ENCODE data around the gene SCUBE1.

The SCUBE1 gene

GRCh38 chr22:43255299-43255698 lies 87.9 kb downstream of the SCUBE1 start:
- no peak for DNase-seq
- no peak for TF ChIP-seq CTCF (IDR thresholded peaks at IDR 0.05)
- Mint-ChIP-seq H3K4me1 (peaks cover 60% of the 10 kb centered on the region), H3K27me3 (ENCODE audit: low read depth, poor library complexity) (peaks cover 66% of the 10 kb centered on the region), H3K4me3 (no peak overlapping the region), H3K9me3 (no peaks in the 10 kb centered on the region), H3K36me3 (ENCODE audit: low read depth) (peaks cover 33% of the 10 kb centered on the region), H3K27ac (no peak overlapping the region)

- no peak for DNase-seq
- no peak overlapping the region for H3K4me3 Mint-ChIP-seq
- no peak overlapping the region for H3K27ac Mint-ChIP-seq
- H3K27me3 Mint-ChIP-seq (ENCODE audit: low read depth, poor library complexity): peaks cover 60% of the 10 kb centered on the region
- H3K4me1 Mint-ChIP-seq: peaks cover 50% of the 10 kb centered on the region
- H3K36me3 Mint-ChIP-seq (ENCODE audit: low read depth): peaks cover 22% of the 10 kb centered on the region
- H3K9me3 Mint-ChIP-seq: no peaks in the 10 kb centered on the region
- TF ChIP-seq CTCF (IDR thresholded peaks at IDR 0.05): no peak
These were observed 89.3 kb downstream of the SCUBE1 start for GRCh38 chr22:43253839-43254238.

- Mint-ChIP-seq H3K27ac (no peak overlapping the region), H3K4me1 (peaks cover 39% of the 10 kb centered on the region), H3K9me3 (no peaks in the 10 kb centered on the region), H3K27me3 (ENCODE audit: low read depth, poor library complexity) (peaks cover 52% of the 10 kb centered on the region), H3K4me3 (no peak overlapping the region), H3K36me3 (ENCODE audit: low read depth) (peaks cover 21% of the 10 kb centered on the region)
- DNase-seq: no peak
- TF ChIP-seq CTCF (IDR thresholded peaks at IDR 0.05): no peak
These were observed 90.9 kb downstream of the SCUBE1 start for GRCh38 chr22:43252319-43252718.

GRCh38 chr22:43249789-43250471 lies 93.2 kb downstream of the SCUBE1 start:
- H3K27me3 Mint-ChIP-seq (ENCODE audit: low read depth, poor library complexity): peaks cover 42% of the 10 kb centered on the region
- H3K36me3 Mint-ChIP-seq (ENCODE audit: low read depth): peaks cover 6% of the 10 kb centered on the region
- TF ChIP-seq CTCF (IDR thresholded peaks at IDR 0.05): no peak
- no peak overlapping the region for H3K4me3 Mint-ChIP-seq
- DNase-seq: no peak
- peaks cover 19% of the 10 kb centered on the region for H3K4me1 Mint-ChIP-seq
- H3K9me3 Mint-ChIP-seq: no peaks in the 10 kb centered on the region
- H3K27ac Mint-ChIP-seq: no peak overlapping the region

- no peak overlapping the region for H3K27ac Mint-ChIP-seq
- H3K4me3 Mint-ChIP-seq: no peak overlapping the region
- DNase-seq: no peak
- no peak for TF ChIP-seq CTCF (IDR thresholded peaks at IDR 0.05)
- peaks cover 27% of the 10 kb centered on the region for H3K4me1 Mint-ChIP-seq
- H3K36me3 Mint-ChIP-seq (ENCODE audit: low read depth): no peaks in the 10 kb centered on the region
- H3K9me3 Mint-ChIP-seq: no peaks in the 10 kb centered on the region
- peaks cover 27% of the 10 kb centered on the region for H3K27me3 Mint-ChIP-seq (ENCODE audit: low read depth, poor library complexity)
These were observed 95.5 kb downstream of the SCUBE1 start for GRCh38 chr22:43247546-43248260.

- Mint-ChIP-seq H3K9me3 (no peaks in the 10 kb centered on the region), H3K36me3 (ENCODE audit: low read depth) (no peaks in the 10 kb centered on the region), H3K4me3 (no peak overlapping the region), H3K27me3 (ENCODE audit: low read depth, poor library complexity) (peaks cover 23% of the 10 kb centered on the region), H3K4me1 (peaks cover 20% of the 10 kb centered on the region), H3K27ac (no peak overlapping the region)
- TF ChIP-seq CTCF (IDR thresholded peaks at IDR 0.05): no peak
- no peak for DNase-seq
These were observed 97.0 kb downstream of the SCUBE1 start for GRCh38 chr22:43246188-43246587.

All from nephron progenitor cell (in vitro differentiated cells).